ENCODE results near the gene TMEM50B.
"Not testable (repeated sequence)": the region's sequence is repeated elsewhere in the genome, so short reads cannot be mapped to it uniquely, and the experiment has no call there.

The TMEM50B gene

GRCh38 chr21:33428669-33429068 is 51.1 kb downstream of the TMEM50B start:
- no peak for DNase-seq (ENCODE audit: low read depth in 2 of 2)

- no peak for DNase-seq (ENCODE audit: low read depth in 2 of 2)
Measured at GRCh38 chr21:33427051-33427450, 52.7 kb downstream of the TMEM50B start.

- DNase-seq (ENCODE audit: low read depth in 2 of 2), result no peak
Measured at GRCh38 chr21:33425825-33426224, 53.9 kb downstream of the TMEM50B start.

- no peak for DNase-seq (ENCODE audit: low read depth in 2 of 2)
Measured at GRCh38 chr21:33424214-33424613, 55.6 kb downstream of the TMEM50B start.

GRCh38 chr21:33421713-33422393 is 57.9 kb downstream of the TMEM50B start:
- DNase-seq (ENCODE audit: low read depth in 2 of 2), result no peak

GRCh38 chr21:33419538-33420123 is 60.1 kb downstream of the TMEM50B start:
- DNase-seq (ENCODE audit: low read depth in 2 of 2), result no peak

GRCh38 chr21:33418691-33419090 is 61.1 kb downstream of the TMEM50B start:
- DNase-seq (ENCODE audit: low read depth in 2 of 2), result no peak

GRCh38 chr21:33414926-33415325 is 64.8 kb downstream of the TMEM50B start:
- DNase-seq (ENCODE audit: low read depth in 2 of 2), result no peak

- no peak for DNase-seq (ENCODE audit: low read depth in 2 of 2)
Measured at GRCh38 chr21:33414068-33414467, 65.7 kb downstream of the TMEM50B start.

GRCh38 chr21:33412832-33413519 is 66.8 kb downstream of the TMEM50B start:
- DNase-seq (ENCODE audit: low read depth in 2 of 2), result no peak

- DNase-seq (ENCODE audit: low read depth in 2 of 2), result not testable (repeated sequence)
Measured at GRCh38 chr21:33412439-33412831, 67.3 kb downstream of the TMEM50B start.

GRCh38 chr21:33411949-33412430 is 67.8 kb downstream of the TMEM50B start:
- no peak for DNase-seq (ENCODE audit: low read depth in 2 of 2)

GRCh38 chr21:33406493-33406892 is 73.3 kb downstream of the TMEM50B start:
- no peak for DNase-seq (ENCODE audit: low read depth in 2 of 2)

GRCh38 chr21:33403786-33404585 is 75.8 kb downstream of the TMEM50B start:
- DNase-seq (ENCODE audit: low read depth in 2 of 2), result no peak

GRCh38 chr21:33403128-33403785 is 76.5 kb downstream of the TMEM50B start, which contains the start of gene IFNGR2:
Gene IFNGR2 (plus strand): TSS chr21:33403413. CDS start chr21:33403544, 131 bp downstream.
- DNase-seq (ENCODE audit: low read depth in 2 of 2), result no peak

GRCh38 chr21:33402001-33402979 is 77.5 kb downstream of the TMEM50B start:
- peak in 1 of 2 experiments; percentile 42 for DNase-seq (ENCODE audit: low read depth in 2 of 2)

GRCh38 chr21:33401630-33401992 is 78.2 kb downstream of the TMEM50B start:
- DNase-seq (ENCODE audit: low read depth in 2 of 2), result no peak
